Activated B cell treated with CpG ODN at 0.5 μM for 24 hours (primary cell): Measurements from ENCODE around the gene FAM72A. TPM values are rescaled to one million over a fixed set of nuclear protein-coding genes. Genes with fewer than 3 reads are reported as not detected.

Experiments
- ATAC-seq: fragments of 200-7000 bp; cut with Tn5 transposase; one replicate; pipeline ENCODE4 v1.10.0; 2021; ENCODE audit warnings: low read depth, mild to moderate bottlenecking, moderate library complexity
- CTCF ChIA-PET: fragments of 350-600 bp; sonication (Branson Sonifier 250); formaldehyde crosslinking; loops from one replicate; lab custom pipeline; 2021; ENCODE audit warnings: antibody characterized with exemption; lab: Charles Lee
- POLR2A ChIA-PET: fragments of 350-600 bp; sonication (Branson Sonifier 250); formaldehyde crosslinking; loops from one replicate; lab custom pipeline; 2021; ENCODE audit warnings: antibody characterized with exemption; lab: Charles Lee
- DNase-seq: peaks from one replicate; pipeline ENCODE4 v3.0.0; 2022
- H3K27ac Mint-ChIP-seq: one replicate; pipeline ENCODE4 v1.8.0; 2020; ENCODE audit warnings: mixed read lengths
- H3K27me3 Mint-ChIP-seq: one replicate; pipeline ENCODE4 v1.8.0; 2021; ENCODE audit warnings: mixed read lengths
- H3K36me3 Mint-ChIP-seq: one replicate; pipeline ENCODE4 v1.8.0; 2021; ENCODE audit warnings: low read depth, mixed read lengths
- H3K4me1 Mint-ChIP-seq: one replicate; pipeline ENCODE4 v1.8.0; 2021; ENCODE audit warnings: mixed read lengths
- H3K4me3 Mint-ChIP-seq: one replicate; pipeline ENCODE4 v1.8.0; 2020; ENCODE audit warnings: mild to moderate bottlenecking, mixed read lengths
- H3K9me3 Mint-ChIP-seq: one replicate; pipeline ENCODE4 v1.8.0; 2020; ENCODE audit warnings: mixed read lengths
- intact Hi-C: fragments of 100-400 bp; cut with micrococcal nuclease; formaldehyde crosslinking; loops from one replicate; pipeline ENCODE4 v1.15.1; 2024
- total RNA-seq: library from RNA; stranded (reverse); gene quantifications from 2 replicates; pipeline ENCODE4 v1.2.3, GENCODE V29; 2022
- TF ChIP-seq, protein P1 (sequence below): fragments of 200-600 bp; IDR thresholded peaks from one replicate; pipeline ENCODE4 v1.8.0; 2022; ENCODE audit warnings: antibody characterized with exemption, mild to moderate bottlenecking

The FAM72A gene
- total RNA-seq, 1 donor from 2014 or later: 1.9 TPM

DNA sequence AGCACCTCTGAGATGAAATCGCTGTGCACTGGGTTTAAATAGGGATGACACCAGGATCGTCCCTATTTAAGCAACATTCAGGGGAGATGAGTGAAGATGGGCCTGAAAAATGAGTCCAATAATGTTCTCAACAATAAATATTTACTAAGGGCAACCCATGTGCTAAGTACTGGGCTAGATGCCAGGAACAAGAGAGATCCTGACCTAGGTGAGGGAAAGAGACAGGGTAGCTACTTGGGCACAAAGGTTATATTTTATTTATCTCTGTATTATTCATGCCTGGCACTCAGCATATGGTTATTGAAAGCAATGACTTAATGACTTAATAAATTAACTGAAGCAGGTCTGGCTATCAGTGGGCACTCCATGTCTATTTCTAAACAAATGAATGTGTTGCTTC lies 58.0 kb downstream of the FAM72A start:
- CTCF ChIA-PET: no interaction called here

GRCh38 chr1:206143537-206144172 lies 59.0 kb downstream of the FAM72A start:
- peaks cover 2% of the 10 kb centered on the region for H3K9me3 Mint-ChIP-seq
- TF ChIP-seq, protein P1, sequence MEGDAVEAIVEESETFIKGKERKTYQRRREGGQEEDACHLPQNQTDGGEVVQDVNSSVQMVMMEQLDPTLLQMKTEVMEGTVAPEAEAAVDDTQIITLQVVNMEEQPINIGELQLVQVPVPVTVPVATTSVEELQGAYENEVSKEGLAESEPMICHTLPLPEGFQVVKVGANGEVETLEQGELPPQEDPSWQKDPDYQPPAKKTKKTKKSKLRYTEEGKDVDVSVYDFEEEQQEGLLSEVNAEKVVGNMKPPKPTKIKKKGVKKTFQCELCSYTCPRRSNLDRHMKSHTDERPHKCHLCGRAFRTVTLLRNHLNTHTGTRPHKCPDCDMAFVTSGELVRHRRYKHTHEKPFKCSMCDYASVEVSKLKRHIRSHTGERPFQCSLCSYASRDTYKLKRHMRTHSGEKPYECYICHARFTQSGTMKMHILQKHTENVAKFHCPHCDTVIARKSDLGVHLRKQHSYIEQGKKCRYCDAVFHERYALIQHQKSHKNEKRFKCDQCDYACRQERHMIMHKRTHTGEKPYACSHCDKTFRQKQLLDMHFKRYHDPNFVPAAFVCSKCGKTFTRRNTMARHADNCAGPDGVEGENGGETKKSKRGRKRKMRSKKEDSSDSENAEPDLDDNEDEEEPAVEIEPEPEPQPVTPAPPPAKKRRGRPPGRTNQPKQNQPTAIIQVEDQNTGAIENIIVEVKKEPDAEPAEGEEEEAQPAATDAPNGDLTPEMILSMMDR: no peak
- POLR2A ChIA-PET: no interaction called here
- H3K4me1 Mint-ChIP-seq: no peaks in the 10 kb centered on the region
- no peak overlapping the region for H3K4me3 Mint-ChIP-seq
- peaks cover 22% of the 10 kb centered on the region for H3K27me3 Mint-ChIP-seq
- DNase-seq: no peak
- ATAC-seq: no peak
- intact Hi-C loops: no loop called here
- no peaks in the 10 kb centered on the region for H3K36me3 Mint-ChIP-seq
- CTCF ChIA-PET: no interaction called here
- no peak overlapping the region for H3K27ac Mint-ChIP-seq

More for the DNA sequence above, 58.0 kb downstream of the FAM72A start:
- ATAC-seq (no peak), DNase-seq (no peak)
- H3K9me3 Mint-ChIP-seq: peaks cover 2% of the 10 kb centered on the region
- H3K27ac Mint-ChIP-seq: no peak overlapping the region
- POLR2A ChIA-PET: no interaction called here
- H3K36me3 Mint-ChIP-seq: no peaks in the 10 kb centered on the region
- no peak overlapping the region for H3K4me3 Mint-ChIP-seq
- TF ChIP-seq, protein P1: no peak
- peaks cover 17% of the 10 kb centered on the region for H3K27me3 Mint-ChIP-seq
- no peaks in the 10 kb centered on the region for H3K4me1 Mint-ChIP-seq
- intact Hi-C loops: no loop called here

- no peaks in the 10 kb centered on the region for H3K9me3 Mint-ChIP-seq
- H3K36me3 Mint-ChIP-seq: no peaks in the 10 kb centered on the region
- no peaks in the 10 kb centered on the region for H3K4me1 Mint-ChIP-seq
- ATAC-seq: no peak
- peaks cover 27% of the 10 kb centered on the region for H3K27me3 Mint-ChIP-seq
- TF ChIP-seq, protein P1: no peak
- ChIA-PET POLR2A (no interaction called here), CTCF (no interaction called here)
- intact Hi-C loops: no loop called here
- no peak for DNase-seq
- no peak overlapping the region for H3K27ac Mint-ChIP-seq
- H3K4me3 Mint-ChIP-seq: no peak overlapping the region
Observed at GRCh38 chr1:206142770-206143169, 59.9 kb downstream of the FAM72A start.

DNA sequence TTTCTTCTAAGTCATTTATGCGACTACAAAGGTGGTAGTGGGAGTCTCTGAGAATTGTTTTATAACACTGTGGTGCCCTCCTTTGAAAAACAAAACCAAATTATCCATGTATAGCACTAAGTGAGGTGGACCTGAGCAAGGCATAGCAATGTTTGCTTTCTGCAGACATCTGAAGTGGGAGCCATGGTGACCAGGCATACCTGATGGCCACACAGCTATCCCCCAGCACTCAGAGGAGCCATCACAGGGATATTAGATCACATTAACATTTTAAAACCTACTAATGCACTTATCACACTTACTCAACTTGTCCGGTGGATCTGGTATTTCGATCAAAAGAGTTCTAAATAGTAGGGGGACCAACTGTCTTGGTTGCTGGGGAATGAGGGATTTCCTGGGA lies 60.6 kb downstream of the FAM72A start:
- Mint-ChIP-seq H3K27me3 (peaks cover 27% of the 10 kb centered on the region), H3K36me3 (no peaks in the 10 kb centered on the region), H3K4me1 (no peaks in the 10 kb centered on the region), H3K9me3 (no peaks in the 10 kb centered on the region), H3K4me3 (no peak overlapping the region), H3K27ac (no peak overlapping the region)
- TF ChIP-seq, protein P1: no peak
- POLR2A ChIA-PET: no interaction called here
- DNase-seq (no peak), ATAC-seq (no peak)
- CTCF ChIA-PET: no interaction called here
- intact Hi-C loops: no loop called here

- Mint-ChIP-seq H3K36me3 (no peaks in the 10 kb centered on the region), H3K27me3 (peaks cover 16% of the 10 kb centered on the region), H3K4me1 (peaks cover 7% of the 10 kb centered on the region), H3K27ac (no peak overlapping the region), H3K9me3 (no peaks in the 10 kb centered on the region), H3K4me3 (no peak overlapping the region)
- ATAC-seq (no peak), DNase-seq (no peak)
- intact Hi-C loops: no loop called here
- CTCF ChIA-PET: no interaction called here
- POLR2A ChIA-PET: no interaction called here
- TF ChIP-seq, protein P1: no peak
Observed at GRCh38 chr1:206136241-206136640, 66.4 kb downstream of the FAM72A start.

Other genes starting within 250 kb of the FAM72A start
- not detected in 2 replicates for gene RAB7B, start 199.4 kb downstream of the FAM72A start, total RNA-seq
- gene CTSE, start 178.9 kb downstream of the FAM72A start, total RNA-seq: not detected in 2 replicates
- gene RHEX, start 149.7 kb downstream of the FAM72A start, total RNA-seq: 30.4 and 34.8 TPM in 2 replicates
- not detected in 2 replicates for gene AVPR1B, start 85.5 kb downstream of the FAM72A start, total RNA-seq
- gene SRGAP2, start 702 bp upstream of the FAM72A start, total RNA-seq: 47.8 and 54.3 TPM in 2 replicates